ENCODE results near the gene THADA.

THADA gene

GRCh38 chr2:43343573-43344304 lies 252.1 kb downstream of the THADA start:
- DNase-seq, result peak; percentile 3

GRCh38 chr2:43341959-43342757 lies 253.7 kb downstream of the THADA start:
- DNase-seq, result no peak

GRCh38 chr2:43340945-43341356 lies 254.9 kb downstream of the THADA start:
- DNase-seq, result no peak

GRCh38 chr2:43340066-43340465 lies 255.8 kb downstream of the THADA start:
- no peak for DNase-seq

- no peak for DNase-seq
Observed at GRCh38 chr2:43333656-43334144, 262.1 kb downstream of the THADA start.

- DNase-seq, result no peak
Observed at GRCh38 chr2:43333101-43333655, 262.7 kb downstream of the THADA start.

GRCh38 chr2:43332653-43333052 lies 263.2 kb downstream of the THADA start:
- no peak for DNase-seq

- no peak for DNase-seq
Observed at GRCh38 chr2:43331422-43331821, 264.4 kb downstream of the THADA start.

- no peak for DNase-seq
Observed at GRCh38 chr2:43329637-43330036, 266.2 kb downstream of the THADA start.

GRCh38 chr2:43328832-43329231 lies 267.0 kb downstream of the THADA start:
- DNase-seq, result no peak

GRCh38 chr2:43328133-43328532 lies 267.7 kb downstream of the THADA start:
- peak; percentile 67 for DNase-seq

- DNase-seq, result no peak
Observed at GRCh38 chr2:43327119-43327518, 268.7 kb downstream of the THADA start.

- no peak for DNase-seq
Observed at GRCh38 chr2:43326101-43326825, 269.6 kb downstream of the THADA start.

- DNase-seq, result no peak
Observed at GRCh38 chr2:43325107-43325811, 270.6 kb downstream of the THADA start.

GRCh38 chr2:43324259-43325106 lies 271.4 kb downstream of the THADA start:
- no peak for DNase-seq

GRCh38 chr2:43323857-43324256 lies 272.0 kb downstream of the THADA start:
- DNase-seq, result no peak

- DNase-seq, result no peak
Observed at GRCh38 chr2:43321446-43321845, 274.4 kb downstream of the THADA start.

GRCh38 chr2:43319541-43319940 lies 276.3 kb downstream of the THADA start:
- DNase-seq, result no peak

GRCh38 chr2:43318791-43319190 lies 277.0 kb downstream of the THADA start:
- DNase-seq, result no peak

GRCh38 chr2:43317680-43318079 lies 278.2 kb downstream of the THADA start:
- DNase-seq, result no peak

GRCh38 chr2:43317194-43317593 lies 278.6 kb downstream of the THADA start:
- no peak for DNase-seq
